GM13977 (cell line): ENCODE results near the gene SPDYE1.

Source experiments
- DNase-seq: peaks from one replicate; pipeline ENCODE4 v3.0.0; 2012; ENCODE audit warnings: low spot score
- in situ Hi-C: fragments of 300-500 bp; cut with MboI; formaldehyde crosslinking; loops from one replicate; pipeline ENCODE4 v1.12.0; 2022; ENCODE audit warnings: low sequenced_read_pairs, low pct_unique_long_range_greater_than_20kb, mixed read lengths, inconsistent platforms; ENCODE audit not compliant: unreplicated experiment
- TF ChIP-seq, protein P1 (sequence below): IDR thresholded peaks from 2 replicates; pipeline ENCODE4 v1.5.1; 2012; ENCODE audit warnings: mild to moderate bottlenecking, control low read depth; ENCODE audit not compliant: insufficient read depth; ENCODE audit errors: extremely low read depth, missing control alignments

SPDYE1 gene

DNA sequence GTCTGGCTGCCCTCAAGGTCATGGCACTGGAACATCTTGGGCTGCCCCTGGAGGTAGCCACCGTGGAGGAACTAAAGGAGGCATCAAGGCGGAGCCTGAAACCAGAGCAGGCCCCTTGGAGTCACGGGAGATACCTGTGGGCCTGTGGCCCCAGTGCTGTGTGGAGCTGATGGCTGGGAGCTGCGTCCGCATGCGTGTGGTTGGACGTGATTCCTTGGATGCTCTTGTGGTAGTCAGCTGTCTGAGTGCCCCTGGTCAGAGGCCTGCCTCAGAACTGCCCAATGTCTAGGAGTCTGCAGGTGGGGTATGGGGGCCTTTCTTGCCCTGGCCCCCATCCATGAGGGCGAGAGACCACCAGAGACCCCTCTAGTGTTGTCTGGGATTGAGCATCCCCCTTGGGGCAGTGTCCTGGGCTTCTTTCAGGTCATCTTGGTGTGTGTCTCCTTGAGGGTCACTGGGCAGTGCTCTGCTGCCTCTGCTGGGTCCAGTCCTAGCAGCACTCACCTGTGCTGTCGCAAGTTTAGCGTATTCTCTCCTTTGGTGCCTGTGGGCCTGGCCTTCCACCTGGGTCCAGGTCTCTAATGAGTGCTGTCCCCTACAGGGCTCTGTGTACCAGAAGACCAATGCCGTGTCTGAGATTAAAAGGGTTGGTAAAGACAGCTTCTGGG lies 59.6 kb downstream of the SPDYE1 start:
- TF ChIP-seq, protein P1, sequence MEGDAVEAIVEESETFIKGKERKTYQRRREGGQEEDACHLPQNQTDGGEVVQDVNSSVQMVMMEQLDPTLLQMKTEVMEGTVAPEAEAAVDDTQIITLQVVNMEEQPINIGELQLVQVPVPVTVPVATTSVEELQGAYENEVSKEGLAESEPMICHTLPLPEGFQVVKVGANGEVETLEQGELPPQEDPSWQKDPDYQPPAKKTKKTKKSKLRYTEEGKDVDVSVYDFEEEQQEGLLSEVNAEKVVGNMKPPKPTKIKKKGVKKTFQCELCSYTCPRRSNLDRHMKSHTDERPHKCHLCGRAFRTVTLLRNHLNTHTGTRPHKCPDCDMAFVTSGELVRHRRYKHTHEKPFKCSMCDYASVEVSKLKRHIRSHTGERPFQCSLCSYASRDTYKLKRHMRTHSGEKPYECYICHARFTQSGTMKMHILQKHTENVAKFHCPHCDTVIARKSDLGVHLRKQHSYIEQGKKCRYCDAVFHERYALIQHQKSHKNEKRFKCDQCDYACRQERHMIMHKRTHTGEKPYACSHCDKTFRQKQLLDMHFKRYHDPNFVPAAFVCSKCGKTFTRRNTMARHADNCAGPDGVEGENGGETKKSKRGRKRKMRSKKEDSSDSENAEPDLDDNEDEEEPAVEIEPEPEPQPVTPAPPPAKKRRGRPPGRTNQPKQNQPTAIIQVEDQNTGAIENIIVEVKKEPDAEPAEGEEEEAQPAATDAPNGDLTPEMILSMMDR, result no peak
- in situ Hi-C loops, result no loop called here
- DNase-seq, result no peak

DNA sequence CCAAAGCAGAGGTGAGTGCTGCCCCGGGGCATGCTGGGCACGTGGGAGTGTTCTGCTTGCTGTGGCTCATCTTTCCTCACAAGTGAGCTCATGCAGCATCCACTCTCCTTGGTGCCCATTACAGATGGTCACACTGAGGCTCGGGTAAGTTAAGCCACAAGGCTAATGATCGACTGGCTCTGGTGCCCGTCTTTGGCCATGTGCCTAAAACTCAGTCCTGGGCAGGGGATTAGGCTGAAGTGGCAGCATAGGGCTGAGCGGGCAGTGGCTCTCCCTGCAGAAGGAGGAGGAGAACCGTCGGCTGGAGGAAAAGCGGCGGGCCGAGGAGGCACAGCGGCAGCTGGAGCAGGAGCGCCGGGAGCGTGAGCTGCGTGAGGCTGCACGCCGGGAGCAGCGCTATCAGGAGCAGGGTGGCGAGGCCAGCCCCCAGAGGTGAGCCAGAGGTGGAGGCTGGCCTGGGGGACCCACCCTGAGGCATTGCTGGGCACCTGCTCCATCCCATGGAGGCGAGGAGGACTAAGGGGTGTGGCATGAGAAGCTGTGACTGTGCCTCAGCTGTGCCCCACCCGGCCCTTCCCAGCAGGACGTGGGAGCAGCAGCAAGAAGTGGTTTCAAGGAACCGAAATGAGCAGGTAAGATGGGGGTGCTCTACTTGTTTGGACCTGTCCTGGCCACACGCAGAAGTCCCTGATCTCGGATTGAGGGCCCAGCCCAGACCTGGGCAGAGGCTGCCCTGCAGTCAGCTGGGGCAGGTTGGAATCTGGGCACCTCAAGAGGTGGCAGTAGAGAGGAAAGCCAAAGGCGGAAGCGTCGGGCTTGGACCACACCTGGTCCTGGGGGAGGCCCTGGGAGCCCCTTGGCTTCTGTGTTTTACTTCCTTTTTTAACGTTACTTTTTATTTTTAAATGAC lies 60.4 kb downstream of the SPDYE1 start:
- in situ Hi-C loops, result no loop called here
- TF ChIP-seq, protein P1, result no peak

DNA sequence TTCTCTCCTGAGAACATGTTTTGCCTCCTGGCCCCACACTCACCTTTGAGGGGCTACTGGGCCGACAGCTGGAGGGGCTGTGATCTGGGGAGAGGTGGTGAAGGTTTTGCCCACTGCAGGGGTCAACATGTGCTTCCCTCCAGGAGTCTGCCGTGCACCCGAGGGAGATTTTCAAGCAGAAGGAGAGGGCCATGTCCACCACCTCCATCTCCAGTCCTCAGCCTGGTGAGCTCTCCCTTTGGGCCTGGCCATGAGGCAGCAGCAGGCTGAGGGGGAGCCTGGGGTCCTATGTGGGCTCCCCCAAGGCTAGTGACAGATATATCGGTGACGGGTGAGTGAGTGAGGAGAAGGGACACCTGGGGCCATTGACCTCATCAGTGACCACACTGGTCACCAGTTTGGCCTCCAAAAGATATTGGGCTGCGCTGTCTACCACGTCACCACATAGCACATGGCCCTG lies 61.1 kb downstream of the SPDYE1 start:
- TF ChIP-seq, protein P1, result no peak
- no peak for DNase-seq
- in situ Hi-C loops, result no loop called here

More for the DNA sequence above, 60.4 kb downstream of the SPDYE1 start:
- no peak for DNase-seq

DNA sequence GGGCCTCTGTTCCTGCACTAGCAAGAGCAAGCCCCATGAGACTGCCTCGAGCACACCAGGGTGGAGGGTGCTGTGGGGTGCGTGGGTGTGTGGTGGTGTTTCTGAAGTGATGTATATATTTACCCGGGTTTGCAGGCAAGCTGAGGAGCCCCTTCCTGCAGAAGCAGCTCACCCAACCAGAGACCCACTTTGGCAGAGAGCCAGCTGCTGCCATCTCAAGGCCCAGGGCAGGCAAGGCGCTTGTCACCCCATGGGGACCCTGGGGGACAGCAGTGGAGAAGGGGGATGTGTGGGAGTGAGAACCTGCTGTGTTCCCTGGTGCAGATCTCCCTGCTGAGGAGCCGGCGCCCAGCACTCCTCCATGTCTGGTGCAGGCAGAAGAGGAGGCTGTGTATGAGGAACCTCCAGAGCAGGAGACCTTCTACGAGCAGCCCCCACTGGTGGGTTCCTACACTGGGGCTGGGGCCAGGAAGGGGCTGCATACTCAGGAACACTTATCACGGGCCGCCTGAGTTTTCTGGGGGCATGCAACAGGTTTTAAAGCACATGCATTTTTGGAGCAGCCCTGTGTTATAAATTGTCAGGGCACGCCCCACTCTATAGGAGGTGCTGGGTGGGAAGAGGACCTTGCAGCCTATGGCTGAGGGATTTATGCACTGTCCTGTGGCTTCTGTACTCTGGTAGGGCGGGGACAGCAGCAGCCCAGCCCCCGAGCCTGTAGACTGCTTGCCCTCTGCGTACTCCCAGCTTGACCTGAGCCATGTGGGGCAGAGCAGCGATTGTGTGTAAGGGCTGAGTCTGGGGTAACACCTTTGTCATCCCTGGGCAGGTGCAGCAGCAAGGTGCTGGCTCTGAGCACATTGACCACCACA lies 61.8 kb downstream of the SPDYE1 start:
- TF ChIP-seq, protein P1, result no peak
- in situ Hi-C loops, result no loop called here
- DNase-seq, result peak; percentile 79
